Activated T-helper 1 cell treated with Interleukin-2 at 50 U/mL for 16 hours (primary cell): ENCODE data around the gene DNHD1.
A peak's percentile ranks its signal among the peaks of the same experiment; 100 is the strongest.

Experiments
- DNase-seq: peaks from one replicate; pipeline ENCODE4 v3.0.0-alpha.2; 2020; ENCODE audit warnings: low read depth

Gene DNHD1

DNA sequence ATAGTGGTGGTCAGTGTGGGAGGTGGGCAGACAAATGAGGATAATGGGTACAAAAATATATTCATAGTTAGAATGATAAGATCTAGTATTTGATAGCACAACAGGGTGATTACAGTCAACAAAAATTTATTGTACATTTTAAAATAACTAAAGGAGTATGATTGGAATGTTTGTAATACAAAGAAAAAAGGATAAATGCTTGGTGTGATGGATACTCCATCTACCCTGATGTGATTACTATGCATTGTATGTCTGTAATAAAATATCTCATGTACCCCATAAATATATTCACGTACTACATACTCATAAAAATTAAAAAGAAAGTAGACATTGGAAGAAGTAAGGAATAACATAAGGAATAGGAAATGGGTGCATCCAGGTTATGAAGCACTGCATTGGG is 90.9 kb downstream of the DNHD1 start:
- DNase-seq: no peak

DNA sequence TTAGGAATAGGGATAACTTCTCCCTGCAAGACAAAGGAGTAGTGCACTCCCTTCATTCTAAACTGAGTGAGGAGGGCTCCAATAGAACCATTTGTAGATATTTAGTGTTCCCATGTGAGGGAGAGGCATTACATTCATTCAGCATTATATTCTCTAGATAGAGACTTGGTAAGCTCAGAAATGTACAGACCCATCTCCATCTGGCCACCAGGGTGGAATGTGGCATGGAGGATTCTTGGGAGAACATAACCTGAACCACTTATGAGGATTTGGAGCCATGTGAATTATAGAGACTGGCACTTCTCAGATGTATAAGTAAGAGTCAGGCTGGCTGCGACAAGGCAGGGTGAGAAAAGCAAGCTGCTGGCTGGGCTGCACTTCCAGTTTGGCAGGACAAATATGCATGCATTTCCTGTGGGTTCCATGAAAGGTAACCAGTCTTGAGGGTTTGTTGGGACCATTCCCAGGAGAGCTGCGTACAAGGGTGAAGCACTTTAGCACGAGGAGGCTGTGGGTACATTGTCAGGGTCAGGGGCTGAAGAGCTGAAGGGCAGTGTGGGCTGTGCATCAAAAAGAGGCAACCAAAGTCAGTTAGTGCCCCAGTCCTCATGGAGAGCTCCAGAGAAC is 97.2 kb downstream of the DNHD1 start:
- DNase-seq: no peak

DNA sequence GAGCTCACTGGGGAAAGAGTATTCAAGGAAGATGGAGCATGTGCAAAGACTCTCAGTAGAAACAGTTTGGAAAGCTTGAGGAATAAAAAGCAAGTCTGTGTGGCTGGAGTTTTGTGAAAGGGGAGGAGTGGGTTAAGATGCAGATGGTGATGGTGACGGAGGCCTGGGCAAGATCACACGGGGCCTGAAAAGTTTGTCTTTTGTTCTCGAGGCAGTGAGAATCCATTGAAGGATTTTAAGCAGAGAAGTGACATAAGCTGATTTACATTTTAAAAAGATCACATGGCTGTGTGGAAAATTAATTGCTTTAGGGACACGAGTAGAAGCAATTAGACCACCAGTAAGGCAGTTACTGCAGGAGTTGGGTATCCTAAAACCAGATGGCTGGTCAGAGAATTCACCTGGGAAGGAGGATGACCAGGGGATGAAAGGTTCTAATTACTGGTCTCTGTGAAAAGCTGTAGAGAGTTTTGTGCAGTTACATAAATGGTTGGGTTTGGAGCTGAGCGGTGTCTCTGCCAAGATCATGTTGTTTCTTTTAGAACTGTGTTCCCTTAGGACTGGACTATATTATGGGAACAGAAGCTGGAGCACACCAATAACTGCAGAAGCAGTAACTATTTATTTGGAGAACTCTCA is 99.3 kb downstream of the DNHD1 start:
- no peak for DNase-seq

- DNase-seq: no peak
Observed at GRCh38 chr11:6598555-6598954, 101.5 kb downstream of the DNHD1 start.

DNA sequence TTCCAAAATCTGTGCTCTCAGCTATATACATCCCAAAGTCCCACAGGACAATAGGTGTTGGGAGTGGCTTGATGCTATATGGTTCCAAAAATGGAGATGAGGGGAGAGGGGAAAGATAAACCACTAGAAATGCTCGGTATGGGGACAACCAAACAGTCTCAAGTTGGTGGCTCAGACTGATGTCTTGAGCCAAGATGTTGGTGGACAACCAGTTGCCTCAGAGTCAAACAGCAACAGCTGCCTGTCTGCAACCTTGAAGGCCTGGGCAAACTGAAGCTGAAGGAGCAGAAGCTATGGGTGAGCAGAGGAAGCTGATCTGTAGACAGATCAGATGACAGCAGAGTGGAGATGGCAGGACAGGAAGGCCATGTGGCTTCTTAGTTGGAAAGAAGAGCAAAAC is 102.4 kb downstream of the DNHD1 start:
- DNase-seq: no peak

DNA sequence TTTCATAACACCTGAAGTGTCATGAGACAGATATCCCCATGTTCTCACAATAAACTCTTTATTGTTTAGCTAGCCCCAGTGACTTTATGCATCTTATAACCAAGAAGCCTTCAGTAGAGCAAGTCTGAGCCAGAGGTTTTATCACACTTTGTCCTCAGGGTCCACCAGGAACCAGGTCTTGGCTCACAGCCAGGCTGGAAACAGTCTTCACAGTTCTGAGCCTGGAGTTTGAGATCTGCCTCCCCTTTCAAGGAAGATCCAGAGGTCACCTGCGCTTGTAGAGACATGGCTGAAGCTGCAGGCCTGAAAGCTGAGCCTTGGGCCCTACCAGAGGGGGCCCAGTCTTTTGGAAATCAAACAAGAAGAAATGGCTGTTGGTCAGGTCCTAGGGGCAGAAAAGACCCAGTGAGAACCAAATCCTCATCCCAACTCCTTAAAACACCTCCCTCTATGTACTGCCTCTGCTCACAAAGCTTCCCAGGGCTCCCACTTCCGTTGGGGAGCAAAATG is 102.9 kb downstream of the DNHD1 start:
- no peak for DNase-seq

DNA sequence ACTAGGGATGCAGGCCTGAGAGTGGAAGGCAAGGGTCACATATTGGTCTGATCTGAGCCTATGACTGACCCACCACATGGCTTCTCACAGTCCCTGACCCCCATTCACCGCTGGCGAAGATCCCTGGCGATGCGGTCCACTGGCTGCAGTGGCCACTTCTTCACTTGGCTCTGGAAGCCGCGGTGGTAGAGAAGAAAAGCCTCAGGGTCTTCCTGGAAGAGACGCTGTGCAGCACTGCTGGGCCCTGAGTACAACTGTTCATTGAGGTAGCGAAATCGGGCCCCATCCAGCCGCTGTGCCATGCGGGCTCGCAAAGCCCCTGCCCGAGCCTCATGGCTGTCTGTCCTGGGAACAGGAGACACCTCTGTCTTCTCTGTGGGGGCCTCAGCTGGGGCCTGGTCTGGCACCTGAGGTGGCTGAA is 104.0 kb downstream of the DNHD1 start:
- DNase-seq: no peak

DNA sequence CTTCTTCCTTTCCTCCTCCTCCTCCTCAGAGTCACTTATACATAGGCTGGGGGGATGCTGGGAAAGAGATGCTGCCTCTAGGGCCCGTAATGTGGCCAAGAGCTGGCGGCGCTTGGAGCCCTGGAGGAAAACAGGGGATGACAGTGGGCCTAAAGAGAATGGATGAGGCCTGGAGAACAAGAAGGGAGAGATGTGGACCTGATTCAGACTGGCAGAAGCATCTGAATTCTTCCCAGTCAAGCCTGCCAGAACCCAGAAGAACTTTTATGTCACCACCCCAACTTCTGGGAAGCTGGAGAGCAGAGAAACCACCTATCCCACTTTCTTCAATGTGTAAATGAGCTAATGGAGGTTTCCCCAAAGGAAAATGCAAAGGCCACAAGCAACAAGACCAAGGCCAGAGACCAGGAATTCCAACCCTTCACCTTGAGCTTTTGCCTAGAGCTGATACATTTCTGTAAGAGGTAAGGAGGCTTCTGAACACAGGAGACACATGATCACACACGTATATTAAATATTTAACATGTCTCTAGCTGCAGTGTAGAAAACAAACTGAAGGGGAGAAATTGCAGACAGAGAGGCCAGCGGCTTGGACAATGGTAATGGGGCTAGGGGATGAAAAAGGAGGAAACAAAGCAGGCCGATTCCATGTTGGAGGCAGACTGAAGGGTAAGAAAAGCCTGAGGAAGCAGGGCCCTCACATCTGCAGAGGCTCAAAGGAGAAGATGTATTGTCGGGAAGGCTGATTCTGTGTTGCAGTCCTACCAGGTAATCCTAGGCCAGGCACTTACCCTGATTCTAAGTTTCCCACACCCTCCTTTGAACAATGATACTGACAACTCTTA is 105.2 kb downstream of the DNHD1 start:
- no peak for DNase-seq

DNA sequence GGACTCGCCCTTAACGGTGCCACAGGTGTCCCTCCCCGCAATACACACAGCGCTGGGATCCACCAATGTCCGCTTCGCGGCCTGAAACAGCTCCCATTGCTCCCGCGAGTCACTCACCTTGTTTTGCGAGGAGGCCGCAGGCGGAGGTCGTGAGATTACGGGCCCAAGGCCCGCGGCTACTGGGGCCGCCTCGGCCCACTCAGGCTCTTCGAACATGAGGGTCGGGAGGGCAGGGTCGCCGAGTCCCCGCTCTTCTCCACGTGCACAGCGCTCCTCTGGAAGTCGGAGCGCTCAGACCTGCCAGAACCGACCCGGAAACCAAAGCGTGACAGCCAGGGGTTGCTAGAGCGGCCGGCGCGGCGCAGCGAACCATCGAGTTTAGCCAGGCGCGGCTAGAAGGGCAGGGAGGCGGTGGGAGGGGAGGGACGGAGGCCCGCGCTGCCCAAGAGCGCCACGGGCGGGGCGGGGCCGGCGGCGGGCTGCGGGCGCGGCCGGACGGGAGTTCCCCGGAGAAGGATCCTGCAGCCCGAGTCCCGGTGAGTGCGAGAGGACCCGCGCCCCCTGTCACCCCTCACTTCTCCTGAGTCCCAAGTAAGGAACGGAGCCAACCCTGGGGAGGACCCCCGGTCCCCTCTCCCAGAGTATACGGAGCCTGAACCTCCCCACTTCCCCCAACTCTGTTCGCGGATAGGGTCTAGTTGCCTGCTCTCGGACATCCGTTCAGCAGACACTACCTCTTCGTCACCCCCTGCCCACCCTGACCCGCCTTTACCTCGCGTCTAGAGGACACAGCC is 106.4 kb downstream of the DNHD1 start, which contains the start of the genes ILK and RRP8:
Gene ILK (plus strand): TSS at position 488 of the 794 bp plus-strand sequence. CDS start 498 bp downstream, outside the sequence.
Gene RRP8 (minus strand): TSS at position 330 of the 794 bp plus-strand sequence. CDS start 114 bp downstream, at position 216.
- DNase-seq: peak; percentile 79

DNA sequence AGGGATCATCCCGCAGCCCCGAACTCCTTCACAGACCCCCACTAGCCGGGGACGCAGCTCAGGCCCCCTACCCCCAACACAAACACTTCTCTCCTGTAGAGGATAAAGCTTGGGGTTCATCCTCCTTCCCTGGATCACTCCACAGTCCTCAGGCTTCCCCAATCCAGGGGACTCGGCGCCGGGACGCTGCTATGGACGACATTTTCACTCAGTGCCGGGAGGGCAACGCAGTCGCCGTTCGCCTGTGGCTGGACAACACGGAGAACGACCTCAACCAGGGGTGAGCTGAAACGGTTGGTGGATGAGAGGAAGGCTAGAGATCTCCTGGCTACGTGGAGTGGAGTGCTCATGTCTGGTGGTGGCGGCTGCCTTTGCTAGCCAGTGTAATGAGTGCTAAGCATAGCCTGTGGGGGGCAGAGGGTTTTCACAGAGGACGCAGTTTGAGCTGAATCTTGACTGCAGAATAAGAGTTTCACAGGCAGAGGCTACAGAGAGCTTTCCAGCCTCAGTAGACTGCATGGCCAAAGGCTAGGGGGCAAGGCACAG is 107.1 kb downstream of the DNHD1 start:
- peak; percentile 31 for DNase-seq

DNA sequence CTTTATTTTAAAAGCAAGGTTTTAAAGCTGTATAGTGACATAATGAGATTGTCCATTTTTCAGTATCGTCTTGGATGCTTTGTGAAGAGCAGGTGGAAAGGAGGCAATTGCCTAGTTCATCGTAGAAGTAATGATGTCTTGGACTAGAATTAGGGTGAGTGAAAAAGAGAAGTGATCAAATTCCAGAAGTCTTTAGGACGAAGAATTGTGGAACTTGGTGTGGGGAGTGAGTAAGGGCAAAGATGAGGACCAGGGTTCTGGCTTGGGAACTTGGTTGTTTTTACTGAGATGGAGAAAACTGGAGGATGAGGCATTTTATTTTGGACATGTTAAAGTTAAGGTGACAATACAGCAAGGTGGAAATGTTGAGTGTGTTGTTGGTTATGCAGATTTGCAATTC is 107.7 kb downstream of the DNHD1 start:
- DNase-seq: no peak

- DNase-seq: peak; percentile 32
Observed at GRCh38 chr11:6606471-6607189, 109.5 kb downstream of the DNHD1 start.

GRCh38 chr11:6607190-6607795 is 110.2 kb downstream of the DNHD1 start:
- no peak for DNase-seq

- no peak for DNase-seq
Observed at GRCh38 chr11:6608011-6608410, 110.9 kb downstream of the DNHD1 start.

DNA sequence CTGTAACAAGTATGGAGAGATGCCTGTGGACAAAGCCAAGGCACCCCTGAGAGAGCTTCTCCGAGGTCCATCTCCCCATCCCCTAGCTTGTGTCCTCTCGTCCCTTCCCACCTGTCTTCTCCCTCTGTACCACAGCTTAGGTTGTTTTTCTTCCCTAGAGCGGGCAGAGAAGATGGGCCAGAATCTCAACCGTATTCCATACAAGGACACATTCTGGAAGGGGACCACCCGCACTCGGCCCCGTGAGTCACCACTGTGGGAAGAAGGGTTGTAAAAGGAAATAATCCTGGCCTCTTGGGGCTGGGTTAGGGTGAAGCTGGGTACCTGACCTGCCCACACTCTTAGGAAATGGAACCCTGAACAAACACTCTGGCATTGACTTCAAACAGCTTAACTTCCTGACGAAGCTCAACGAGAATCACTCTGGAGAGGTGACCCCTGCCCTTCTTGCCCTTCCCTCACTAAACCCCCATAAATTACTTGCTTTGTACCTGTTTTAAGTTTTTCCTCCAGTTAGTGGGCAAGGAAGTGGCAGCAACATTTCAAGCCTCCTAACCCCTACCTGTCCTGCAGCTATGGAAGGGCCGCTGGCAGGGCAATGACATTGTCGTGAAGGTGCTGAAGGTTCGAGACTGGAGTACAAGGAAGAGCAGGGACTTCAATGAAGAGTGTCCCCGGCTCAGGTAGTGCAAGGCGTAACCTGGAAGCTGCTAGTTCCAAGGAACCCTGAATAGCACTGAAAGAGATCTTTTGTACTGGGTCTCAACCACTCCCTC is 111.8 kb downstream of the DNHD1 start:
- no peak for DNase-seq

DNA sequence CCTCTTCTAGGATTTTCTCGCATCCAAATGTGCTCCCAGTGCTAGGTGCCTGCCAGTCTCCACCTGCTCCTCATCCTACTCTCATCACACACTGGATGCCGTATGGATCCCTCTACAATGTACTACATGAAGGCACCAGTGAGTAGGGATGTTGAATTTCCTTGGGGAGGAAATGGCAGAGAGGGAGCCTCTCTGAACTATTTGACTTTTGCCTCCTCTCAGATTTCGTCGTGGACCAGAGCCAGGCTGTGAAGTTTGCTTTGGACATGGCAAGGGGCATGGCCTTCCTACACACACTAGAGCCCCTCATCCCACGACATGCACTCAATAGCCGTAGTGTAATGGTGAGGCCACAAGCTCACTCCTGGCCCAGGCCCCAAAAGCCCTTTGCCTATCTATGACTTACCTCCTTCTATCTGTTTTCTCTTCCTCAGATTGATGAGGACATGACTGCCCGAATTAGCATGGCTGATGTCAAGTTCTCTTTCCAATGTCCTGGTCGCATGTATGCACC is 112.5 kb downstream of the DNHD1 start:
- no peak for DNase-seq

DNA sequence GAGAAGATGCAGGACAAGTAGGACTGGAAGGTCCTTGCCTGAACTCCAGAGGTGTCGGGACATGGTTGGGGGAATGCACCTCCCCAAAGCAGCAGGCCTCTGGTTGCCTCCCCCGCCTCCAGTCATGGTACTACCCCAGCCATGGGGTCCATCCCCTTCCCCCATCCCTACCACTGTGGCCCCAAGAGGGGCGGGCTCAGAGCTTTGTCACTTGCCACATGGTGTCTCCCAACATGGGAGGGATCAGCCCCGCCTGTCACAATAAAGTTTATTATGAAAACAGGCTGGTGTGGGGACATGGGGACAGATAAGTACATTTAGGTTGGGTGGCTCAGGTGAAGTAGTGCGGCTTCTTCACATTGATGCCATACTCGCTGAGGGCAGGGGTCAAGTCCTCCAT is 113.5 kb downstream of the DNHD1 start:
- DNase-seq: no peak

DNA sequence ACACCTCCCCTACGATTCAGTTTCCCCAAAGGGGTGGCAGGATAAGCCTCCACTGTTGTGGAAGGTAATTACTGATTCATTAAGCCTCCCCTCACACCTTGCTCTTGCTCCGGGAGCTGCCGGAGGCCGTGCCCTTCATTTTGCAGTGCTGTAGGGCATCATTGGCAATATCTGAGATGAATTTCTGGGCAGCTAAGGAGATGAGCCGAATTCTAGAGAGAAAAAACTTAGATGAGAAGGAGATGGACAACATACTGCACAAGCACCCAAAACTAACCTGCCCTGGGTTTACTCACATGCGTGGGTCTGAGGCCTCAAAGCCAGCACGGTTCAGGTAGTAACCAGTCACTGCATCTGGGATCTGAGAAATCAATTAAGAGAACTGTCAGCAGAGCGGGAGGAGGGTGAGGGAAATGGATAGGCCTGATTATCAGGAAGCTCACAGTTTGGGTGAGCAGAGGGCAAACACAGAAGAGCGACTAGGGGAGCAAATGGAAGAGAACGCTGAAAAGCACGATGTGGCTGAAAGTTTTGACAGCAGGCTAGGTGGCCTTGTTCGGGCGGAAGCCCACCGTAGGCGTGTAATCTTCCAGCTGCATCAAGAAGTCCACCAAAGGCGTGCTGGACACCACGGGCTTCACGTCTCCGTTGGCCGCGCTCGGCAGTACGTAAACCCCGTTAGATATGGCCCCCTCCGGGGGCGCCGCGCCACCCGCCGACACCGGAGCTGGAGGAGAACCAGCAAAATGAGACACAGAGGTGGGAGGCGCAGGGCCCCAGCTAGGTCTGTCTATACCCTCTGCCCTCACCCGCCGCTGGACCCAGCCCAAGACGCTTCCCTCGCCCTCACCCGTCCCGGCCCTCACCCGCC is 114.2 kb downstream of the DNHD1 start:
- DNase-seq: no peak

DNA sequence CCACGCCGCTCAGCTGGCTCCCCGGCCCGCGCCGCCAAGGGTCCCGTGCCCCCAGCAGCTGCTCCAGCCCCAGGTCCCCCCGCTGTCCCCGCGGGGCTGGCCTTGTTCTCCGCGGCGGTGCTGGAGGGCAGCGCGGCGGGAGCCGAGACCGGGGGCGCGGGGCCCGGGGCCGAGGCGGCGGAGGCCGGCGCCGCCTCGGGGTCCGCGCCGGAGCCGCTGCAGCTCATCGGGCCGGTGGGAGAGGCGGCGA is 114.8 kb downstream of the DNHD1 start:
- no peak for DNase-seq
